Testis (tissue), 2 donors: Measurements from ENCODE around the gene OCA2.

Experiments
- CTCF ChIP-seq, 3 experiments: fragments of 450-650 bp in 2 of 3; fragments of 200-600 bp in 1 of 3; sonication (generic) in 1 of 3; IDR thresholded peaks; one replicate each; pipeline ENCODE4 v1.5.1; 2016 to 2019; ENCODE audit warnings: antibody characterized with exemption in 3 of 3, mild to moderate bottlenecking in 2 of 3, moderate library complexity in 1 of 3
- POLR2A ChIP-seq: fragments of 450-650 bp; IDR thresholded peaks from one replicate; pipeline ENCODE4 v1.6.1; 2017; ENCODE audit warnings: antibody characterized with exemption, mild to moderate bottlenecking, moderate library complexity

DNA sequence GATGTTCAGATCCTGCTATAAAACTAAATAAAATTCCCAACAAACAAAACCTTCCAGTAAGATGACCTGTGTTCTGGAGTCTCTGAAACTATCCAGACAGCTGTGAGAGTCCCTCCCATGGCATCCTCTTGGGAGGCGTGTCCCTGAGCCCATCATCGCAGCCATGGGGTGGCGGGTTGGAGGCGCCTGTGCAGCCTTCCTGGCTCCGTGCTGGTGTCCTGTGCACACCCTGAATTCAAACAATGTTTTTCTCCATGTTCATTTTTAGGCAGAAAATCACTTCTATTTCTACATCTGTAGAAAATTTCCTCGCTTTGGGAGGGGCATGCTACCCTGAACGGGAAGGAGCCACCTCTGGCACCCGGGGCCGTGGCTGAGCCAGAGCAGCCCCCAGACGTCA, 19.4 kb upstream of the OCA2 start:
- TF ChIP-seq CTCF (IDR thresholded peaks at IDR 0.05) (no peak), POLR2A (no peak)
